Measurements from ENCODE around the gene RASSF5.

GRCh38 chr1:206568256-206568655 lies 60.9 kb downstream of the RASSF5 start:
- TF ChIP-seq POLR2AphosphoS5 (IDR thresholded peaks at IDR 0.05; ENCODE audit: borderline replicate concordance, low read depth, low read length) (no peak), EZH2 (IDR thresholded peaks at IDR 0.05) (no peak), FOXP2 (optimal IDR thresholded peaks at IDR 0.05; ENCODE audit: control extremely low read depth, extremely low read length, insufficient read depth) (no peak)

Data from SK-N-MC (cell line).